ENCODE data around the gene CPE. TPM values are rescaled to one million over a fixed set of nuclear protein-coding genes. Genes with fewer than 3 reads are reported as not detected.
A peak's percentile ranks its signal among the peaks of the same experiment; 100 is the strongest.

The CPE gene
- total RNA-seq, 2 donors from 2014 or later, result 71.6 to 108 TPM

DNA sequence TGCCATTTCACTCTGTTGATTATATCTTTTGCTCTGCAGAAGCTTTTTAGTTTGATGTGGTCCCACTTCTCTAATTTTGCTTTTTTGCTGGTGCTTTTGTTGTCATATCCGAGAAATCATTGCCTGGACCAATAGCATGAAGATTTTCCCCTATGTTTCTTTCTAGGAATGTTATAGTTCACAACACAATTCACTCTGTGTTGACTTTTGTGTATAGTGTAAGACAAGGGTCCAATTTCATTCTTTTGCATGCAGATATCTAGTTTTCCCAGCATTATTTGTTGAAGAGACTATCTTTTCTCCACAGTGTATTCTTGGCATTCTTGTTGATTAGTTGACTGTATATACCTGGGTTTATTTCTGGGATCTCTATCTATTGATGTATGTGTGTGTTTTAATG lies 8.3 kb upstream of the CPE start:
- Histone ChIP-seq H3K9me3 (no peaks in the 10 kb centered on the region), H3K27ac (no peak overlapping the region), H3K36me3 (replicated peaks in 1 of 2; ENCODE audit: insufficient read depth in 1 of 2, low read depth in 2 of 2) (no peaks in the 10 kb centered on the region), H3K4me1 (no peaks in the 10 kb centered on the region), H3K4me3 (no peak overlapping the region), H3K27me3 (no peaks in the 10 kb centered on the region)
- TF ChIP-seq POLR2A (IDR thresholded peaks at IDR 0.05) (no peak), CTCF (IDR thresholded peaks at IDR 0.05) (no peak)
- intact Hi-C loops (cut with DNase I), result no loop called here
- WGBS, 2 donors, result 84 to 90% methylated on average over 1 of the region's 1 CpG
- ATAC-seq, result no peak
- DNase-seq, result no peak

DNA sequence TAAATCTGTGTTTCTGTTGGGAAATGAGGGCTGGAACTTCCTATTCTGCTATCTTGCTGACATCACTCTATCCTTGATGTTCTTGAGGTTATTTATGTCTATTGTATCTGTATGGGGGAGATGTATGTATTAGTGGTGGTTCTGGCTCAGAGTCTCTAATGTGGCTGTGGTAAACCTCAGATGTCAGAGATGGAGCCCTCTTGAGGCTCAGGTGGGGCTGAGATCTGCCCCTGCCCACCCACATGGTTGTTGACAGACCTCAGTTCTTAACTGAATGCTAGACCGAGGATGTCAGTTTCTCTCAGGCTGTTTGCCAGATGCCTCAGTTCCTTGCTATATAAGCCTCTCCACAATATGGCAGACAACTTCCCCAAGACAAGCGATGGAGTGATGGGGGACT lies 3.3 kb upstream of the CPE start:
- no peak for ATAC-seq

GRCh38 chr4:165378398-165378744 lies 437 bp upstream of the CPE start:
- Histone ChIP-seq H3K27me3 (no peaks in the 10 kb centered on the region), H3K4me1 (peaks cover 20% of the 10 kb centered on the region), H3K36me3 (replicated peaks in 1 of 2; ENCODE audit: insufficient read depth in 1 of 2, low read depth in 2 of 2) (no peaks in the 10 kb centered on the region), H3K4me3 (peak overlapping the region; percentile 0 to 22), H3K27ac (peak overlapping the region; percentile 17 to 88 (median 75)), H3K9me3 (no peaks in the 10 kb centered on the region)
- ATAC-seq (no peak), DNase-seq (no peak)
- no peak for TF ChIP-seq POLR2A (IDR thresholded peaks at IDR 0.05)
- TF ChIP-seq CTCF (IDR thresholded peaks at IDR 0.05), result no peak
- WGBS, 2 donors, result 34 to 35% methylated on average over 1 of the region's 1 CpG
- intact Hi-C loops (cut with DNase I), result no loop called here

More for the DNA sequence above, 3.3 kb upstream of the CPE start:
- Histone ChIP-seq H3K36me3 (replicated peaks in 1 of 2; ENCODE audit: insufficient read depth in 1 of 2, low read depth in 2 of 2) (no peaks in the 10 kb centered on the region), H3K27ac (no peak overlapping the region), H3K4me1 (peaks cover 15% of the 10 kb centered on the region), H3K9me3 (no peaks in the 10 kb centered on the region), H3K4me3 (no peak overlapping the region), H3K27me3 (no peaks in the 10 kb centered on the region)
- intact Hi-C loops (cut with DNase I), result no loop called here
- WGBS, 2 donors, result 81 to 85% methylated on average over 2 of the region's 2 CpGs
- TF ChIP-seq POLR2A (IDR thresholded peaks at IDR 0.05) (no peak), CTCF (IDR thresholded peaks at IDR 0.05) (no peak)
- no peak for DNase-seq

GRCh38 chr4:165379678-165380064 lies 863 bp downstream of the CPE start:
- Histone ChIP-seq H3K4me3 (peak overlapping the region; percentile 0 to 22), H3K9me3 (no peaks in the 10 kb centered on the region), H3K27ac (peak overlapping the region; percentile 17 to 88 (median 75)), H3K27me3 (no peaks in the 10 kb centered on the region), H3K36me3 (replicated peaks in 1 of 2; ENCODE audit: insufficient read depth in 1 of 2, low read depth in 2 of 2) (no peaks in the 10 kb centered on the region), H3K4me1 (peaks cover 20% of the 10 kb centered on the region)
- DNase-seq (peak in 2 of 4 donors; percentile 16 to 30), ATAC-seq (peak; percentile 1)
- intact Hi-C loops (cut with DNase I), result no loop called here
- no peak for TF ChIP-seq POLR2A (IDR thresholded peaks at IDR 0.05)
- 39 to 56% methylated on average over 11 of the region's 11 CpGs for WGBS, 2 donors

GRCh38 chr4:165380805-165381204 lies 2.0 kb downstream of the CPE start:
- DNase-seq, result no peak
- ATAC-seq, result no peak
- Histone ChIP-seq H3K27me3 (no peaks in the 10 kb centered on the region), H3K4me1 (peaks cover 20% of the 10 kb centered on the region), H3K9me3 (no peaks in the 10 kb centered on the region), H3K4me3 (no peak overlapping the region), H3K36me3 (replicated peaks in 1 of 2; ENCODE audit: insufficient read depth in 1 of 2, low read depth in 2 of 2) (no peaks in the 10 kb centered on the region), H3K27ac (no peak overlapping the region)
- intact Hi-C loops (cut with DNase I), result no loop called here
- TF ChIP-seq POLR2A (IDR thresholded peaks at IDR 0.05) (no peak), CTCF (IDR thresholded peaks at IDR 0.05) (no peak)
- WGBS, 2 donors, result 6 to 14% methylated on average over 1 of the region's 1 CpG

All from body of pancreas (tissue), 4 donors.